ENCODE results near the gene SLC9A9.

SLC9A9 gene

GRCh38 chr3:143307613-143308183 is 540.6 kb downstream of the SLC9A9 start:
- H3K4me3 ChIP-seq (ENCODE audit: low read depth, low read length): no peak overlapping the region
- peak; percentile 52 for DNase-seq (ENCODE audit: low read depth)
- no peak for TF ChIP-seq CTCF (conservative IDR thresholded peaks at IDR 0.05; ENCODE audit: low read depth, low read length)

GRCh38 chr3:143306407-143306806 is 541.9 kb downstream of the SLC9A9 start:
- DNase-seq (ENCODE audit: low read depth): peak; percentile 35
- no peak for TF ChIP-seq CTCF (conservative IDR thresholded peaks at IDR 0.05; ENCODE audit: low read depth, low read length)
- H3K4me3 ChIP-seq (ENCODE audit: low read depth, low read length): no peak overlapping the region

- no peak overlapping the region for H3K4me3 ChIP-seq (ENCODE audit: low read depth, low read length)
- TF ChIP-seq CTCF (conservative IDR thresholded peaks at IDR 0.05; ENCODE audit: low read depth, low read length): no peak
- DNase-seq (ENCODE audit: low read depth): peak; percentile 76
Observed at GRCh38 chr3:143302638-143303171, 545.6 kb downstream of the SLC9A9 start.

GRCh38 chr3:143301031-143301901 is 547.0 kb downstream of the SLC9A9 start:
- no peak for DNase-seq (ENCODE audit: low read depth)
- no peak for TF ChIP-seq CTCF (conservative IDR thresholded peaks at IDR 0.05; ENCODE audit: low read depth, low read length)
- H3K4me3 ChIP-seq (ENCODE audit: low read depth, low read length): no peak overlapping the region

- H3K4me3 ChIP-seq (ENCODE audit: low read depth, low read length): no peak overlapping the region
- no peak for DNase-seq (ENCODE audit: low read depth)
- no peak for TF ChIP-seq CTCF (conservative IDR thresholded peaks at IDR 0.05; ENCODE audit: low read depth, low read length)
Observed at GRCh38 chr3:143298886-143299535, 549.3 kb downstream of the SLC9A9 start.

GRCh38 chr3:143298380-143298779 is 549.9 kb downstream of the SLC9A9 start:
- H3K4me3 ChIP-seq (ENCODE audit: low read depth, low read length): no peak overlapping the region
- no peak for DNase-seq (ENCODE audit: low read depth)
- TF ChIP-seq CTCF (conservative IDR thresholded peaks at IDR 0.05; ENCODE audit: low read depth, low read length): no peak
